ENCODE data around the gene RAD23A. TPM values are rescaled to one million over a fixed set of nuclear protein-coding genes. Genes with fewer than 3 reads are reported as not detected.

RAD23A gene
- total RNA-seq, 1 experiment from 2014 or later: 164 TPM

DNA sequence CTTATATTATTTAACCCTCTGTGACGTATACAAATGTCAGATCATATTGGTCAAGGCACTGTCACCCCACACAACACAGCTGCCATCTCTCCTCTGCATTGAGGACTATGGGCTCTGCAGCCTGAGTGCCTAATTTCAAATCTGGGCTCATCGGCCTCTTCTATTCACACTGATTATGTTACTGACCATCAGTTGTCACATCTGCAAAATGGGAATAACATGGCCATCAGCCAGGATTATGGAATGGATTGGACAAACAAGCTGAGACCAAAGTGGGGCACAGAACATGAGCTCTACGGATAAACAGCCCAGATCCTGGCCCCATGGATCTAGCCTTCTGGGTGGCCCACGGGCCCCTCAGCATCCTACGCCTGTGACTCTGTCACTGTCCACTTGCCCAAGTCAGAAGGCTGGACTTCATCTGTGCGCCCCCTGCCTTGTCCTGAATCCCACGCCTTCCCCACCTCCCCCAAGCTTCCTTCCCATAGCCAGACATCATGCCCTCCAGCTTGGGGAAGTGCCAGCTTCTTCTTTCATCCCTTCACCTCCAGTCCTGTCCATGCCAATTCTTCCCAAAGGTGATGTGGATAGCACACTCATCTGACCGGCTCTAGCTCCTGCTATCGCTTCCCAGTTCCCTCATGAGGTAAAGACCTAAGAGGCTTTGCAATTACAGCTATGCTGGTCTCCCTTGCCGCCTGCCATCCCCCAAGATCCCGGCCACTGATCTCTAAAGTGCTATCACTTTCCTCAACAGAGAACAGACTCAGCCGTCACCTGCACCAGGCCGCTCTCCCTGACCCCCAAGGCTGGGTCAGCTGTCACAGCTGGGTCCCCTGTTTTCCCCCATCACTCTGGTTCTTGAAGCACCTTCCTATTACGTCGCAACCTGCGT is 13.0 kb upstream of the RAD23A start:
- DNase-seq (ENCODE audit: low read depth in 1 of 2, low spot score in 2 of 2): no peak
- Histone ChIP-seq H3K27me3 (replicated peaks) (no peaks in the 10 kb centered on the region), H3K27ac (peak overlapping the region; percentile 24; the same call in 1 of the 2 replicates), H3K36me3 (peaks cover 39% of the 10 kb centered on the region), H3K4me1 (replicated peaks) (peaks cover 17% of the 10 kb centered on the region), H3K9me3 (replicated peaks) (no peaks in the 10 kb centered on the region), H3K4me3 (peak overlapping the region; percentile 82)

DNA sequence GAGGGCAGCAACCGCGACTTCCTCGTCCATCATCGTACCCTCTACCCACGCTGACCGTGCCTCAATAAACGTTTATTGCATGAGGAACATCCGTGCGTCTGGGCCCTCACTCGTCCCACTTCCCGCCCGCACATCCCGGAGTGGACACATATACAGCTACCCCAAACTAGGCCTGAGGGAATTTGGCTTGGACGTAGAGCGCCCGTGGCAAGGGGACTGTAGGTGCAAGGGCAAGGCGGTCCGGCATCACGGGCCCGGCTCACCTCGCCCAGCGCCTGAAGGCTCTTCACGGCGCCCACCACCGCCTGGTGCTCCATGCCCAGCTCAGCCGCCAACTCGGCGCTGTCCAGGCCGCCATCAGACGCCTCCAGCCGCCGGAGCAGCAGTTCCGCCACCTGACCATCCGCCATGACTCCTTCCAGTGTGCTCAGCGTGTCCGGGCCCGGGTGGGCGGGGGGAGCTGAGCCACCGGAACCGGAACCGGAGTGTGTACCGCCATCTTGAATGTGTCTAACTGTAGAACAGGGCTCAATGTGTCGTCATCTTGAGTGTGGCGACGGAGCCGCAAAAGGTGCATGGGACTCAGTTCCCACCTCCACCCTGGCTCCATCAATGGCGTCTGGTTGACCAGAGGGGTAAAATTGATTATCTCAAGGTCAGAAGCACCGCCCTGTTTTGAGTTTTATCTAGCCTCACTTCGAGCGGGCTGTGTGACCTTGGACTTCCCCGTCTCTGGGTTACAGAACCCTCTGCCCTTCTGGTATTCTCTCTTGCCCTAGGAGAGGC is 12.2 kb upstream of the RAD23A start, which contains the start of gene FARSA:
TSS of gene FARSA (minus strand) at position 425 of the 786 bp plus-strand sequence. CDS start at position 410, 15 bp downstream.
- peak; percentile 78 to 88 for DNase-seq (ENCODE audit: low read depth in 1 of 2, low spot score in 2 of 2)
- Histone ChIP-seq H3K4me3 (peak within 1 kb of the TSS; percentile 82), H3K27ac (peak within 1 kb of the TSS; percentile 24; the same call in 1 of the 2 replicates), H3K36me3 (peaks cover 32% of the 10 kb centered on the region), H3K27me3 (replicated peaks) (no peaks in the 10 kb centered on the region), H3K9me3 (replicated peaks) (no peaks in the 10 kb centered on the region), H3K4me1 (replicated peaks) (peaks cover 21% of the 10 kb centered on the region)

DNA sequence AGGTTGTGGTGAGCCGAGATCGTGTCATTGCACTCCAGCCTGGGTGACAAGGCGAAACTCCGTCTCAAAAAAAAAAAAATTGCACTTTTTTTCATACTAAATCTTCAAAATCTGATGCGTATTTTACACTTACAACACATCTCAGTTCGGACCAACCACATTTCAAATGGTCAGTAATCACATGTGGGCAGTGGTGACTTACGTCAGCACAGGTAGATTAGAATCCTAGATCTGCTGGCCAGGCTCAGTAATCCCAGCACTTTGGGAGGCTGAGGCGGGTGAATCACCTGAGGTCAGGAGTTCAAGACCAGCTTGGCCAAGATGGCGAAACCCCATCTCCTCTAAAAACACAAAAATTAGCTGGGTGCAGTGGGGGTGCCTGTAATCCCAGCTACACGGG is 10.6 kb upstream of the RAD23A start:
- Histone ChIP-seq H3K36me3 (peaks cover 33% of the 10 kb centered on the region), H3K27me3 (replicated peaks) (no peaks in the 10 kb centered on the region), H3K9me3 (replicated peaks) (no peaks in the 10 kb centered on the region), H3K27ac (no peak overlapping the region), H3K4me3 (no peak overlapping the region), H3K4me1 (replicated peaks) (peaks cover 29% of the 10 kb centered on the region)
- no peak for DNase-seq (ENCODE audit: low read depth in 1 of 2, low spot score in 2 of 2)

- peaks cover 36% of the 10 kb centered on the region for H3K36me3 ChIP-seq
- no peaks in the 10 kb centered on the region for H3K27me3 ChIP-seq (replicated peaks)
- no peak overlapping the region for H3K4me3 ChIP-seq
- DNase-seq (ENCODE audit: low read depth in 1 of 2, low spot score in 2 of 2): no peak
- no peak overlapping the region for H3K27ac ChIP-seq
- H3K4me1 ChIP-seq (replicated peaks): peaks cover 36% of the 10 kb centered on the region
- H3K9me3 ChIP-seq (replicated peaks): no peaks in the 10 kb centered on the region
Measured at GRCh38 chr19:12936582-12936981, 9.1 kb upstream of the RAD23A start.

- H3K4me1 ChIP-seq (replicated peaks): peaks cover 35% of the 10 kb centered on the region
- peak overlapping the region; percentile 80 for H3K4me3 ChIP-seq
- H3K36me3 ChIP-seq: peaks cover 43% of the 10 kb centered on the region
- DNase-seq (ENCODE audit: low read depth in 1 of 2, low spot score in 2 of 2): no peak
- H3K9me3 ChIP-seq (replicated peaks): no peaks in the 10 kb centered on the region
- peak overlapping the region; percentile 7; the same call in 1 of the 2 replicates for H3K27ac ChIP-seq
- H3K27me3 ChIP-seq (replicated peaks): no peaks in the 10 kb centered on the region
Measured at GRCh38 chr19:12937093-12937926, 8.4 kb upstream of the RAD23A start.

DNA sequence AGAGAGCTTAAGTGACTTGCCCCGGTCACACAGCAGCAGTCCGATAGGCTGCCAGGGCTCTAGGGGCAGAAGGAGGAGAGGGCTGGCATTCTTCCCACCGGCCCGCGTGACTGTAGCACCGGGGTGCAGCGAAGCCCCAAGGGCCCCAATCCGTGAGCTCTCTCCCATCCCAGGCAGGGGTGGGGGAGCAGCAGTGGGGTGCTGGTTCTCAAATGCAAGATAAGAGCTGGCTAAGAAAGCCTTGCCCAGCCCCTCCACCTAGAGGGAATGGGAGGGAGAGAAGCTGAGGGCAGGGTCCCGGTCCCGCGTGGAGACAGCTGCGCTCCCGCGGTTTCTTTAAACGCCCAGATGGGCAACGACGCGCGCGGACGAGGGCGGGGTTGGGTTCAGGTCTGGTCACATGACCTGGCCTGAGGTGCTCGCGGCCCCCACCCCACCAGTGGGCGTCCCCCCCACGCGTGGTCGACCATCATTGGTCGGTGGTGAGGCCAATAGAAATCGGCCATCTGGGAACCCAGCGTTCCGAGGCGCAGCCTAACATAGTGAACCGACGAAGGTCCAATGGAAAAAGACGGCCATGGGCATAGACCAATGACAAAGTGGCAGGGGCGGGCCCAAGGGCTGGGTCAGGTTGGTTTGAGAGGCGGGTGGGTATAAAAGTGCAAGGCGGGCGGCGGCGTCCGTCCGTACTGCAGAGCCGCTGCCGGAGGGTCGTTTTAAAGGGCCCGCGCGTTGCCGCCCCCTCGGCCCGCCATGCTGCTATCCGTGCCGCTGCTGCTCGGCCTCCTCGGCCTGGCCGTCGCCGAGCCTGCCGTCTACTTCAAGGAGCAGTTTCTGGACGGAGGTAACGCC is 7.5 kb upstream of the RAD23A start, which contains the start of gene CALR:
TSS of gene CALR (plus strand) at position 683 of the 852 bp plus-strand sequence. CDS start at position 754, 71 bp downstream.
- peaks cover 51% of the 10 kb centered on the region for H3K36me3 ChIP-seq
- H3K4me3 ChIP-seq: peak within 1 kb of the TSS; percentile 80
- H3K9me3 ChIP-seq (replicated peaks): no peaks in the 10 kb centered on the region
- no peaks in the 10 kb centered on the region for H3K27me3 ChIP-seq (replicated peaks)
- DNase-seq (ENCODE audit: low read depth in 1 of 2, low spot score in 2 of 2): peak; percentile 98 to 99
- H3K4me1 ChIP-seq (replicated peaks): peaks cover 29% of the 10 kb centered on the region
- peak within 1 kb of the TSS; percentile 39 for H3K27ac ChIP-seq

DNA sequence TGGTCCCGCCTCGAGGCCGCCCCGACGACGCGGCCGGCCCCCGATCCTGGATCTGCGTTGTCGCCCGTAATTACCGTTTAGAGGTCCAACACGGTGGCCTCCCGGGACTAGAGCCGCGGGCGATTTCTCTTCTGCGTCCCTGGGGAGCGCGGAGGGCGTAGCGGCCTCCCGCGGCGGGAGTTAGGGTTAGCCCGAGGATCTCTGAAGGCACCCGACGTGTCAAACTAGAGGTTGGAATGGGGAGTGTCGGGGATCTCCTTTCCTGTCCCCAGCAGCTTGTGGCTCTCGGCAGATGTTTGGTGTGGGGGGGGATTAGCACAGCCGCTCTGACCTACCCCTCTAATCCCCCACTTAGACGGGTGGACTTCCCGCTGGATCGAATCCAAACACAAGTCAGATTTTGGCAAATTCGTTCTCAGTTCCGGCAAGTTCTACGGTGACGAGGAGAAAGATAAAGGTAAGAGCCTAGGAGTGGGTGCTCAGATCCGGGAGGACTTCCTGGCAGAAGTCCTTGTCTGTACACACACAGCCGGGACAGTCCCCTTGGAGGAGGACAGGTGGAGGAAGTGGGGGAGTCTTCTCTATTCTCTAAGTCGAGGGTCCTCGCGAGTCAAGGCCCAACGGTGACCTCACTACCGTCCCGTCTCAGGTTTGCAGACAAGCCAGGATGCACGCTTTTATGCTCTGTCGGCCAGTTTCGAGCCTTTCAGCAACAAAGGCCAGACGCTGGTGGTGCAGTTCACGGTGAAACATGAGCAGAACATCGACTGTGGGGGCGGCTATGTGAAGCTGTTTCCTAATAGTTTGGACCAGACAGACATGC is 6.7 kb upstream of the RAD23A start:
- no peaks in the 10 kb centered on the region for H3K9me3 ChIP-seq (replicated peaks)
- no peaks in the 10 kb centered on the region for H3K27me3 ChIP-seq (replicated peaks)
- H3K4me3 ChIP-seq: peak overlapping the region; percentile 80
- no peak for DNase-seq (ENCODE audit: low read depth in 1 of 2, low spot score in 2 of 2)
- H3K4me1 ChIP-seq (replicated peaks): peaks cover 25% of the 10 kb centered on the region
- peaks cover 54% of the 10 kb centered on the region for H3K36me3 ChIP-seq
- peak overlapping the region; percentile 39 for H3K27ac ChIP-seq

- Histone ChIP-seq H3K27ac (no peak overlapping the region), H3K9me3 (replicated peaks) (no peaks in the 10 kb centered on the region), H3K27me3 (replicated peaks) (no peaks in the 10 kb centered on the region), H3K4me1 (replicated peaks) (peaks cover 23% of the 10 kb centered on the region), H3K4me3 (peak overlapping the region; percentile 80), H3K36me3 (peaks cover 64% of the 10 kb centered on the region)
- no peak for DNase-seq (ENCODE audit: low read depth in 1 of 2, low spot score in 2 of 2)
Measured at GRCh38 chr19:12939975-12940423, 5.7 kb upstream of the RAD23A start.

DNA sequence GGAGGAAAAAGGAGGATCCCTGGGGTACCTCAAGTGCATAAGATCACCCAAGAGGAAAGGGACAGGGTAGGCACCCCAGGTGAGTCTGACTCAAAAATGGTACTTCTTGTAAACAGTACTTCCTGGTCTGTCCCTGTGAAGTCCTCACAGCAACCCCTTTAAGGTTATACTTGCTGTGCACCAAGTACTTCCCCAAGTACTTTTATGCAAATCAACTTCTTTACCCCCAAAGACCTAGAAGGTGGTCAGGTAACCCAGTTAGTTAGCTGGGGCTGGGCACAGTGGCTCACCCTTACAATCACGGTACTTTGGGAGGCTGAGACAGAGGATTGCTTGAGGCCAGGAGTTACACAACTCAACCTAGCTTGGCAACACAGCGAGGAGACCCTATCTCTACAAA is 4.8 kb upstream of the RAD23A start:
- Histone ChIP-seq H3K27me3 (replicated peaks) (no peaks in the 10 kb centered on the region), H3K9me3 (replicated peaks) (no peaks in the 10 kb centered on the region), H3K27ac (no peak overlapping the region), H3K4me3 (no peak overlapping the region), H3K36me3 (peaks cover 69% of the 10 kb centered on the region), H3K4me1 (replicated peaks) (peaks cover 23% of the 10 kb centered on the region)
- DNase-seq (ENCODE audit: low read depth in 1 of 2, low spot score in 2 of 2): no peak

- Histone ChIP-seq H3K27ac (no peak overlapping the region), H3K27me3 (replicated peaks) (no peaks in the 10 kb centered on the region), H3K36me3 (peaks cover 93% of the 10 kb centered on the region)
Measured at GRCh38 chr19:12943437-12944044, 2.1 kb upstream of the RAD23A start.

DNA sequence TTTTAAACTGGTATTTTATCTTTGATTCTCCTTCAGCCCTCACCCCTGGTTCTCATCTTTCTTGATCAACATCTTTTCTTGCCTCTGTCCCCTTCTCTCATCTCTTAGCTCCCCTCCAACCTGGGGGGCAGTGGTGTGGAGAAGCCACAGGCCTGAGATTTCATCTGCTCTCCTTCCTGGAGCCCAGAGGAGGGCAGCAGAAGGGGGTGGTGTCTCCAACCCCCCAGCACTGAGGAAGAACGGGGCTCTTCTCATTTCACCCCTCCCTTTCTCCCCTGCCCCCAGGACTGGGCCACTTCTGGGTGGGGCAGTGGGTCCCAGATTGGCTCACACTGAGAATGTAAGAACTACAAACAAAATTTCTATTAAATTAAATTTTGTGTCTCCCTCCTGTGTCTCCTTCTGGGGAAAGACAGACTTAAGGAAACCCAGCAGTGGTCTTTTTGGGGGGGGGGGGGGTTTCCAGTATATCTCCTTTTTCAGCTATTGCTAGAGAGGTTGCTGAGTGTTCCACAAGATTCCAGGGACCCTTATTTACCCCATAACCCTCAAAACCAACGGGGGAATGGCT is 1.5 kb upstream of the RAD23A start:
- Histone ChIP-seq H3K36me3 (peaks cover 93% of the 10 kb centered on the region), H3K27ac (no peak overlapping the region), H3K9me3 (replicated peaks) (no peaks in the 10 kb centered on the region), H3K4me1 (replicated peaks) (peaks cover 21% of the 10 kb centered on the region), H3K27me3 (replicated peaks) (no peaks in the 10 kb centered on the region), H3K4me3 (no peak overlapping the region)
- no peak for DNase-seq (ENCODE audit: low read depth in 1 of 2, low spot score in 2 of 2)

More at GRCh38 chr19:12943437-12944044, 2.1 kb upstream of the RAD23A start:
- H3K9me3 ChIP-seq (replicated peaks): no peaks in the 10 kb centered on the region
- no peak for DNase-seq (ENCODE audit: low read depth in 1 of 2, low spot score in 2 of 2)
- H3K4me3 ChIP-seq: no peak overlapping the region
- H3K4me1 ChIP-seq (replicated peaks): peaks cover 21% of the 10 kb centered on the region

All from SJSA1 (cell line).